HL-60 (cell line): ENCODE data around the gene STKLD1.

Source experiments
- CTCF ChIP-seq: IDR thresholded peaks from one replicate; pipeline ENCODE4 v1.5.1; 2011; ENCODE audit warnings: low read length, control low read depth, inconsistent platforms; ENCODE audit not compliant: insufficient read depth
- REST ChIP-seq: IDR thresholded peaks from 2 replicates; pipeline ENCODE4 v1.6.1; 2012; ENCODE audit warnings: low read depth; ENCODE audit not compliant: insufficient replicate concordance

- TF ChIP-seq CTCF (no peak), REST (no peak)
Measured at GRCh38 chr9:133383438-133383837, 7.3 kb downstream of the STKLD1 start.
